ENCODE measurements around the gene TRH. TPM values are rescaled to one million over a fixed set of nuclear protein-coding genes. Genes with fewer than 3 reads are reported as not detected.

Gene TRH
- total and polyA plus RNA-seq, 9 of the 15 experiments (the other 6 are each of a cell fraction or from before 2014, with no cell fraction given) = not detected

GRCh38 chr3:129933471-129933870 lies 41.0 kb upstream of the TRH start:
- H3K9ac ChIP-seq (ENCODE audit: insufficient read depth in 1 of 2, low read depth in 2 of 2, low read length in 2 of 2) = no peak overlapping the region
- H3K9me3 ChIP-seq (replicated peaks; ENCODE audit: control insufficient read depth, insufficient read depth, low read depth, low read length) = no peaks in the 10 kb centered on the region
- no peak for DNase-seq (ENCODE audit: extremely low read depth in 1 of 4, low spot score in 3 of 4)
- H3K27me3 ChIP-seq (ENCODE audit: control insufficient read depth in 2 of 2, insufficient read depth in 2 of 2, low read length in 2 of 2) = peaks cover 0 to 5% of the 10 kb centered on the region in 2 experiments; a peak in 1 of 5 replicates
- POLR2A ChIA-PET = interaction anchor here (0.6 kb wide), 1 partner anchor 1718 kb away, joined by 3 read pairs; no protein-coding TSS in a partner anchor
- H3K4me3 ChIP-seq = no peak overlapping the region
- H3K27ac ChIP-seq (ENCODE audit: extremely low read depth, low read depth, low read length) = no peak overlapping the region
- no peaks in the 10 kb centered on the region for H3K79me2 ChIP-seq (ENCODE audit: control insufficient read depth, insufficient read depth, low read length)
- 27% methylated on average over 4 of the region's 4 CpGs for WGBS (ENCODE audit: insufficient coverage, low coverage, missing lambda C conversion rate)
- no TSS peak for BruUV-seq (replicated peaks)
- no peaks in the 10 kb centered on the region for H3K9me1 ChIP-seq (ENCODE audit: control insufficient read depth, insufficient read depth, low read length)
- H3K36me3 ChIP-seq (ENCODE audit: control insufficient read depth, insufficient read depth, low read length) = no peaks in the 10 kb centered on the region
- intact Hi-C loops (cut with micrococcal nuclease) = loop anchor here (5.0 to 10.0 kb wide), 2 partner anchors 306 to 439 kb away; no protein-coding TSS in a partner anchor
- H2AFZ ChIP-seq (ENCODE audit: low read depth, low read length) = no peak overlapping the region
- no peak overlapping the region for H3K4me2 ChIP-seq (ENCODE audit: insufficient read depth, low read length)
- ATAC-seq = no peak
- in situ Hi-C loops (cut with MboI) = loop anchor here (10.0 kb wide), 2 partner anchors 99 to 439 kb away; no protein-coding TSS in a partner anchor
- CTCF ChIA-PET (ENCODE audit: low intra/inter-chr PET ratio) = interaction anchor here (1.4 kb wide), 1 partner anchor 283 kb away, joined by 6 read pairs; no protein-coding TSS in a partner anchor
- H3K4me1 ChIP-seq (replicated peaks in 1 of 2; ENCODE audit: control insufficient read depth in 2 of 2, insufficient read depth in 2 of 2, low read length in 2 of 2) = peaks cover 0 to 5% of the 10 kb centered on the region in 2 experiments; a peak in 2 of 5 replicates
- H4K20me1 ChIP-seq (replicated peaks; ENCODE audit: control insufficient read depth, insufficient read depth, low read length) = no peaks in the 10 kb centered on the region
- FAIRE-seq = no peak
- no peak for TF ChIP-seq ETS1 (conservative IDR thresholded peaks at IDR 0.05; ENCODE audit: control insufficient read depth, low read depth, low read length)
- TF ChIP-seq PYGO2 (tag; IDR thresholded peaks at IDR 0.05) = no peak
- TF ChIP-seq CREM (IDR thresholded peaks at IDR 0.05; ENCODE audit: low read depth) = no peak
- TF ChIP-seq MAX (CRISPR knock-in tag; IDR thresholded peaks at IDR 0.05) = no peak
- no peak for TF ChIP-seq MAFF (IDR thresholded peaks at IDR 0.05; ENCODE audit: low read length)
- no peak for TF ChIP-seq ESRRA (IDR thresholded peaks at IDR 0.05; ENCODE audit: borderline replicate concordance, low read depth)
- no peak for TF ChIP-seq GABPB1 (CRISPR knock-in tag; IDR thresholded peaks at IDR 0.05)
- no peak for TF ChIP-seq SMARCE1 (IDR thresholded peaks at IDR 0.05)
- TF ChIP-seq CBX2 (IDR thresholded peaks at IDR 0.05; ENCODE audit: insufficient read depth, low read length, poor library complexity, severe bottlenecking) = no peak
- no peak for TF ChIP-seq POLR2A (conservative IDR thresholded peaks at IDR 0.05)
- TF ChIP-seq, protein P1, sequence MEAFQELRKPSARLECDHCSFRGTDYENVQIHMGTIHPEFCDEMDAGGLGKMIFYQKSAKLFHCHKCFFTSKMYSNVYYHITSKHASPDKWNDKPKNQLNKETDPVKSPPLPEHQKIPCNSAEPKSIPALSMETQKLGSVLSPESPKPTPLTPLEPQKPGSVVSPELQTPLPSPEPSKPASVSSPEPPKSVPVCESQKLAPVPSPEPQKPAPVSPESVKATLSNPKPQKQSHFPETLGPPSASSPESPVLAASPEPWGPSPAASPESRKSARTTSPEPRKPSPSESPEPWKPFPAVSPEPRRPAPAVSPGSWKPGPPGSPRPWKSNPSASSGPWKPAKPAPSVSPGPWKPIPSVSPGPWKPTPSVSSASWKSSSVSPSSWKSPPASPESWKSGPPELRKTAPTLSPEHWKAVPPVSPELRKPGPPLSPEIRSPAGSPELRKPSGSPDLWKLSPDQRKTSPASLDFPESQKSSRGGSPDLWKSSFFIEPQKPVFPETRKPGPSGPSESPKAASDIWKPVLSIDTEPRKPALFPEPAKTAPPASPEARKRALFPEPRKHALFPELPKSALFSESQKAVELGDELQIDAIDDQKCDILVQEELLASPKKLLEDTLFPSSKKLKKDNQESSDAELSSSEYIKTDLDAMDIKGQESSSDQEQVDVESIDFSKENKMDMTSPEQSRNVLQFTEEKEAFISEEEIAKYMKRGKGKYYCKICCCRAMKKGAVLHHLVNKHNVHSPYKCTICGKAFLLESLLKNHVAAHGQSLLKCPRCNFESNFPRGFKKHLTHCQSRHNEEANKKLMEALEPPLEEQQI (IDR thresholded peaks at IDR 0.05) = no peak
- no peak for TF ChIP-seq POLR2G (IDR thresholded peaks at IDR 0.05; ENCODE audit: low read depth, low read length)
- TF ChIP-seq, protein P2, sequence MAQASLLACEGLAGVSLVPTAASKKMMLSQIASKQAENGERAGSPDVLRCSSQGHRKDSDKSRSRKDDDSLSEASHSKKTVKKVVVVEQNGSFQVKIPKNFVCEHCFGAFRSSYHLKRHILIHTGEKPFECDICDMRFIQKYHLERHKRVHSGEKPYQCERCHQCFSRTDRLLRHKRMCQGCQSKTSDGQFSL (CRISPR knock-in tag; IDR thresholded peaks at IDR 0.05) = no peak
- TF ChIP-seq, protein P2 (tag; IDR thresholded peaks at IDR 0.05) = no peak
- no peak for TF ChIP-seq MLX (CRISPR knock-in tag; conservative IDR thresholded peaks at IDR 0.05)
- no peak for TF ChIP-seq FOXA3 (CRISPR knock-in tag; conservative IDR thresholded peaks at IDR 0.05 in 1 of 2, IDR thresholded peaks at IDR 0.05 in 1 of 2)
- TF ChIP-seq SMAD1 (IDR thresholded peaks at IDR 0.05; ENCODE audit: low read depth, low read length, partially characterized antibody) = no peak
- no peak for TF ChIP-seq NR3C1 (CRISPR knock-in tag; IDR thresholded peaks at IDR 0.05)

Measured in K562 (cell line).